AG04450 (cell line): Measurements from ENCODE around the gene ALPL. TPM values are rescaled to one million over a fixed set of nuclear protein-coding genes. Genes with fewer than 3 reads are reported as not detected.
A peak's percentile ranks its signal among the peaks of the same experiment; 100 is the strongest.

Experiments
- CTCF ChIA-PET: fragments of 300-600, 350-600 bp; formaldehyde crosslinking; extraction: SDS; loops from one replicate; lab custom pipeline; 2022; ENCODE audit warnings: antibody characterized with exemption, inconsistent platforms; lab: Charles Lee
- POLR2A ChIA-PET: fragments of 350-600 bp; formaldehyde crosslinking; extraction: SDS; loops from one replicate; lab custom pipeline; 2021; ENCODE audit warnings: antibody characterized with exemption, inconsistent platforms; lab: Yijun Ruan, JAX
- DNase-seq: peaks from one replicate; pipeline ENCODE4 v3.0.0-alpha.2; 2011; ENCODE audit warnings: low read depth, low spot score
- H3K27ac ChIP-seq: one replicate; pipeline ENCODE4 v1.5.1; 2012; ENCODE audit warnings: low read depth, low read length, control low read depth
- H3K27me3 ChIP-seq: one replicate; pipeline ENCODE4 v1.6.0; 2012; ENCODE audit warnings: low read length; ENCODE audit not compliant: control insufficient read depth, insufficient read depth
- H3K4me3 ChIP-seq: 2 replicates; pipeline ENCODE4 v1.5.1; 2011; ENCODE audit warnings: mild to moderate bottlenecking, low read depth, low read length, control low read depth
- H3K9me3 ChIP-seq: 2 replicates; pipeline ENCODE4 v1.5.1; 2012; ENCODE audit warnings: low read length; ENCODE audit not compliant: control insufficient read depth, insufficient read depth
- polyA plus RNA-seq: library from polyadenylated mRNA; depleted of rRNA; stranded (reverse); fragments of >200 nt; gene quantifications from 2 replicates; pipeline ENCODE4 v1.2.3, GENCODE V29; 2011
- TF ChIP-seq, protein P1 (sequence below): IDR thresholded peaks from 2 replicates; pipeline ENCODE4 v1.5.1; 2011; ENCODE audit warnings: low read depth, low read length, control low read depth, inconsistent platforms

The ALPL gene
- polyA plus RNA-seq, 1 experiment: 1.8 TPM

DNA sequence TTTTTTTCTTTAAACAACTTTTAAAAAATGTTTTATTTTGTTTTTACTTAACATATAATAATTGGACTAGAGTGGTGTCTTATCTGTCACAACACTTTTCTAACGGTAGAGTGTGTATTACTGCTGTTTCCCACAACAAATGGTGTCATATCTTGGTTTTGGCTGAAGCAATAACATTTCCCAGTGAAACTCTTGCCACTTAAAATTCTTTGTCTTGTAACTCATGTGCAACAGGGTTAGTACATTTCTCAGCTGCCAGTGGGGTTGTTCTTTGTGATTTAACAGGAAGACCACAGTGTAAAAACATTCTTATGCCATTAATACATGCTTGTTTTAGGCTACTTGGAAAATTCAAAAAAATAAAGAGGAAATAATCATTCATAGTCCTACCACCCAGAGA, 43.5 kb downstream of the ALPL start:
- POLR2A ChIA-PET: interaction anchor here (0.8 to 1.4 kb wide), 3 partner anchors 15 to 101 kb away, joined by 3 to 6 read pairs (median 3); no protein-coding TSS in a partner anchor
- no peaks in the 10 kb centered on the region; the same call in 1 of the 2 replicates for H3K9me3 ChIP-seq

DNA sequence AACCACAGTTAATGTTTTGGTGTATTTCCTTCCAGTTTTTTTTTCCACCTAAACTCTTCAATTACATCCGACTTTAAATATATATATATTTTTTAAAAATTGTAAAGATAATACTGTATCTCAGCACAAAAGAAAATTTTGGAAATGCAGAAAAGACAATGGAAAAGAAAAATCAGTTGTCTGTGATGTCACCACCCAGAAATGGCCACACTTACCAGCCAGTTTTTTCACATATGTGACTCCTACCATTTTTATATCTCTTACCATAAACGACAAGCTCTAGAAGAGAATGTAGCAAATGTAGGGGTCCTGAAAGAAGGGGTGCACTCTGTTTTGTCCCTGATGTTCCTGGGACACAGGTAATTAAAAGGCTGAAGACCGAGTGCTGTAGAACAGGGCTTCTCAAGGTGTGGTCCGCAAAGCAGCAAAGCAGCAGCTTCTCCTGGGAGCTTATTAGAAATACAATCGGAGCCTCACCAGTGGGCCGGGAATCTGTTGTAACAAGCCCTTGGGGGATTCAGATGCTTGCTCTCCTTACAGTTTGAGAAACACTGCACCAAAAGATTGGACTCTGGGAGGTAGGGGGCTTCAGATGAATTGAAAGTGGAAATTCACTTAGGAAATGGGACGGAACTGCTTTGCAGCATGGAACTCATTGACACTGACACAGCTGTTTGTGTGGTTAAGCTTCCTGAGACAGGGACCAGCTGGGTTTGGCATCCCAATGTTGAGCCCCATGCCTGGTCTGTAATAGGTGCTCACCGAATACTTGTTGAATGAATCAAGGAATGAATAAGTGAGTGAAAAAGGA, 44.1 kb downstream of the ALPL start:
- peak; percentile 80 for DNase-seq
- H3K9me3 ChIP-seq: no peaks in the 10 kb centered on the region; the same call in 1 of the 2 replicates
- TF ChIP-seq, protein P1, sequence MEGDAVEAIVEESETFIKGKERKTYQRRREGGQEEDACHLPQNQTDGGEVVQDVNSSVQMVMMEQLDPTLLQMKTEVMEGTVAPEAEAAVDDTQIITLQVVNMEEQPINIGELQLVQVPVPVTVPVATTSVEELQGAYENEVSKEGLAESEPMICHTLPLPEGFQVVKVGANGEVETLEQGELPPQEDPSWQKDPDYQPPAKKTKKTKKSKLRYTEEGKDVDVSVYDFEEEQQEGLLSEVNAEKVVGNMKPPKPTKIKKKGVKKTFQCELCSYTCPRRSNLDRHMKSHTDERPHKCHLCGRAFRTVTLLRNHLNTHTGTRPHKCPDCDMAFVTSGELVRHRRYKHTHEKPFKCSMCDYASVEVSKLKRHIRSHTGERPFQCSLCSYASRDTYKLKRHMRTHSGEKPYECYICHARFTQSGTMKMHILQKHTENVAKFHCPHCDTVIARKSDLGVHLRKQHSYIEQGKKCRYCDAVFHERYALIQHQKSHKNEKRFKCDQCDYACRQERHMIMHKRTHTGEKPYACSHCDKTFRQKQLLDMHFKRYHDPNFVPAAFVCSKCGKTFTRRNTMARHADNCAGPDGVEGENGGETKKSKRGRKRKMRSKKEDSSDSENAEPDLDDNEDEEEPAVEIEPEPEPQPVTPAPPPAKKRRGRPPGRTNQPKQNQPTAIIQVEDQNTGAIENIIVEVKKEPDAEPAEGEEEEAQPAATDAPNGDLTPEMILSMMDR: no peak
- POLR2A ChIA-PET: interaction anchor here (0.7 to 1.4 kb wide), 4 partner anchors 11 to 102 kb away, joined by 3 to 6 read pairs (median 4); no protein-coding TSS in a partner anchor
- peaks cover 2% of the 10 kb centered on the region for H3K27me3 ChIP-seq
- CTCF ChIA-PET: interaction anchor here (1.1 kb wide), 1 partner anchor 21 kb away, joined by 3 read pairs; no protein-coding TSS in a partner anchor
- peak overlapping the region; percentile 36 for H3K4me3 ChIP-seq
- H3K27ac ChIP-seq: peak overlapping the region; percentile 80

More for the DNA sequence above, 43.5 kb downstream of the ALPL start:
- no peak overlapping the region for H3K4me3 ChIP-seq
- TF ChIP-seq, protein P1: no peak
- H3K27me3 ChIP-seq: peaks cover under 1% of the 10 kb centered on the region
- peak overlapping the region; percentile 86 for H3K27ac ChIP-seq
- peak; percentile 71 for DNase-seq
- CTCF ChIA-PET: interaction anchor here (1.1 to 1.3 kb wide), 2 partner anchors 17 to 20 kb away, joined by 3 to 4 read pairs; no protein-coding TSS in a partner anchor

DNA sequence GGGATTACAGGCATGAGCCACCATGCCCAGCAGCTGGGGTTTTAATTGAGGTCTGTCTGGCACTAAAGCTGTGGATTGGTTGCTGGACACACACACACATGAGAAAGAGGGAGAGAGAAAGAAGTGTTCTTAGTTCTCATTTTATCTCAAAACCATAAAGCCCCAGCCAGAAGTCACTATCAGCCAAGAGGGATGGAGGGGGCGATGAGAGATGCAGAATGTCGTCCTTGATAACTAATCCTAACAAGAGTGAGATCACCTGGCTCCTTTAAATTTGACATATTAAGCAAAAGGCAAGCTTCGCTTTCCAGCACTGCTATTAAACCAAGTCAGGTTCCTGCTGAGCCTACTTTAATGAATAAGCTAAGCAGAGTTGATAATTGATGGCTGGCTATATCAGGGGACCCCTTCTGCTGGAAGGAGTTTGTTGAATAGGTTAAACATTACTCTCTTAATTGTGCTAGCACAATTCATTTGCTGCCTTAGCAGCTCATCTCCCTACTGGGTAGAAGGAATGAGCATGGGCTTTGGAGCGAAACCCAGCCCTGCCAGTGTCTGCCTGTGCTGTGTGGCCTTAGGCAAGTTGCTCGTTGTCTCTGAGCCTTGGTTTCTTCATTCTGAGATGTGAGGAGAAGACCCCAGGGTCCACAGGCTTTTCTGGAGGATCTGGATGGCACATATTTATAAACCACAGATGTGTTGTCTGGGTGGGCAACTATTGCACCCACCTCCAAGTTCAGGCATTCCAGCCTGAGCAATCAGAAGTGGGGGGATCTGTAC, 50.8 kb downstream of the ALPL start:
- H3K9me3 ChIP-seq: no peaks in the 10 kb centered on the region; the same call in 1 of the 2 replicates
- H3K27ac ChIP-seq: no peak overlapping the region
- H3K4me3 ChIP-seq: no peak overlapping the region
- no peak for DNase-seq
- H3K27me3 ChIP-seq: peaks cover 13% of the 10 kb centered on the region
- POLR2A ChIA-PET: interaction anchor here (0.6 kb wide), 1 partner anchor 217 kb away, joined by 9 read pairs; no protein-coding TSS in a partner anchor
- TF ChIP-seq, protein P1: no peak
- CTCF ChIA-PET: no interaction called here

DNA sequence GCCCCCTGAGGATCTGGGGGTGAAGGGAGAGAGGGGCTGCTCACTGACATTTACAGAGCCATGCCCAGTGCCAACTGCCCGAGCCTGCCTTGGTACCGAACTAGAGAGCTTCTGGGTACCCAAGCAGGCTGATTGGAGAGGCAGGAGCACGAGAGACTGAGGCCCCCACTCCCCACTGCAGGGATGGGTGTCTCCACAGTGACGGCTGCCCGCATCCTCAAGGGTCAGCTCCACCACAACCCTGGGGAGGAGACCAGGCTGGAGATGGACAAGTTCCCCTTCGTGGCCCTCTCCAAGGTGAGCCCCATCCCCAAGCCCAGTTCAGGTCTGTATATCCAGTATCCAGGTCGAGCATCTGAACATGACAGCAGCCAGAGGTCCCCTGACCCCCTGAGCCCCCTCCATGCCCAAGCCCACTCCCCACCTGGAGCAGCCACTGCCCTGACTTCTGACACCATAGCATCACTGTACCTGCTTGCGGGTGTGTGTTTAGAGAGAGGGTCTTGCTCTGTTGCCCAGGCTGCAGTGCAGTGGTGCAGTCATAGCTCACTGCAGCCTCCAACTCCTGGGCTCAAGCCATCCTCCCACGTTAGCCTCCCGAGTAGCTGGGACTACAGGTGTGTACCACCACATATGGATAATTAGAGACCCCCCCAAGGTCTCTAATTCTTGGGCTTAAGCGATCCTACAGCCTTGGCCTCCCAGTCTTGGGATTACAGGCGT, 51.9 kb downstream of the ALPL start:
- H3K4me3 ChIP-seq: no peak overlapping the region
- ChIA-PET CTCF (interaction anchor here (1.4 kb wide), 1 partner anchor 192 kb away, joined by 4 read pairs; no protein-coding TSS in a partner anchor), POLR2A (no interaction called here)
- no peaks in the 10 kb centered on the region; the same call in 1 of the 2 replicates for H3K9me3 ChIP-seq
- DNase-seq: no peak
- H3K27me3 ChIP-seq: peaks cover 13% of the 10 kb centered on the region
- TF ChIP-seq, protein P1: no peak
- no peak overlapping the region for H3K27ac ChIP-seq
